Psoas muscle (tissue), 8 donors: ENCODE data around the gene LGR6. TPM values are rescaled to one million over a fixed set of nuclear protein-coding genes. Genes with fewer than 3 reads are reported as not detected.

ENCODE experiments used
- ATAC-seq, 4 donors: fragments of 200-7000 bp; cut with Tn5 transposase; one replicate each; pipeline ENCODE4 v1.9.1; 2020; ENCODE audit warnings: moderate library complexity in 3 of 4, mild to moderate bottlenecking in 2 of 4
- DNase-seq, 2 donors: peaks; one replicate each; pipeline ENCODE4 v3.0.0-alpha.2; 2020
- H3K27ac ChIP-seq: fragments of 200-600 bp; one replicate; pipeline ENCODE4 v1.8.0; 2022
- H3K27me3 ChIP-seq, 3 donors: fragments of 200-600 bp in 1 of 3; one replicate each; pipeline versions ENCODE4 v1.6.1 to v1.8.0; 2013 to 2022; ENCODE audit warnings: low read length in 2 of 3, mild to moderate bottlenecking in 2 of 3, moderate library complexity in 1 of 3; ENCODE audit not compliant: insufficient read depth in 3 of 3
- H3K36me3 ChIP-seq, 2 donors: fragments of 200-600 bp in 1 of 2; one replicate each; pipeline versions ENCODE4 v1.6.1 to v1.8.0; 2013 to 2022; ENCODE audit warnings: low read depth in 1 of 2, mild to moderate bottlenecking in 1 of 2, moderate library complexity in 1 of 2; ENCODE audit not compliant: insufficient read depth in 1 of 2
- H3K4me1 ChIP-seq: fragments of 200-600 bp; one replicate; pipeline ENCODE4 v1.8.0; 2022
- H3K4me3 ChIP-seq: fragments of 200-600 bp; one replicate; pipeline ENCODE4 v1.8.0; 2022; ENCODE audit warnings: mild to moderate bottlenecking
- H3K9me3 ChIP-seq: fragments of 200-600 bp; one replicate; pipeline ENCODE4 v1.8.0; 2022
- CTCF ChIP-seq: fragments of 200-600 bp; IDR thresholded peaks from one replicate; pipeline ENCODE4 v1.8.0; 2022; ENCODE audit warnings: antibody characterized with exemption
- WGBS, 3 donors: extraction: QIAGEN DNeasy Blood & Tissue Kit; methylation state at CpG; one replicate each; pipeline versions ENCODE4 v1.1.6 to v1.1.7; 2013; 5-methylcytosine and 5-hydroxymethylcytosine counted together
- intact Hi-C, 2 donors: fragments of 100-400 bp; cut with DNase I; formaldehyde crosslinking; loops; one replicate each; pipeline versions ENCODE4 v1.11.0 to v1.14.2; 2022
- polyA plus RNA-seq, 3 donors: library from polyadenylated mRNA; stranded (reverse); fragments of 200-250 nt; gene quantifications; one replicate each; pipeline ENCODE4 v1.2.3, GENCODE V29; 2013
- total RNA-seq, 4 donors: library from RNA; stranded (reverse); fragmentation: NEBNext Ultra II Directional in 2 of 4; extraction: Animal tissue kit (Norgen Biotek cat#: 25700) in 2 of 4; gene quantifications; one replicate each; pipeline versions ENCODE4 v1.2.1 to v1.2.4, GENCODE V29; 2021 to 2023
- donor health status: healthy with polysubstance abuse.
- donor health status: DM: no; HTN: no; CAD: no; lungs with moderate emphysema.
- donor health status: Bipolar disorder and iron deficiency.
- donor health status: healthy.
- donor health status: DM: yes; HTN: yes; CAD: no.
- donor health status: DM: no; HTN: no; CAD: no.
- donor health status: DM: no; HTN: no; CAD: no.
- donor health status: DM: yes; HTN: yes; CAD: no.

Gene LGR6
- total and polyA plus RNA-seq, 7 donors: 0.12 to 0.20 (median 0.16) TPM; not detected in 3

DNA sequence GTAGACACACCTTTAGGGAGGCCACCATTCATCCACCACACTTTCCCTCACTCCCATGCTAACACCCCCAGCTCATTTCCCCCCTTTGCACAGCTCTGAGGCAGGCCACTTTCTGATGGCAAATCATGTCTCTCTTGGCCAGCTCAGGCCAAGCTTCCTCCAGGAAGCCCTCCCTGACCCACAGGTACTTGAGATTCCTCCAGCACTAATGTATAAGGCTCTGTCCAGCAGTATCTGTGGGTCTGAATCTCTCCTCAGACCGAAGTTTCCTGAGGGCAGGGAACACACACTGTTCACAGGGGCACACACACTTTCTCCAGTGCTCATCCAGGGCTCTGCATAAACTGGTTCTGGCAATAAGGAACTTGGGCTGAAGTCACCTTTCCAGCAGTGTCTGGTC is 19.2 kb downstream of the LGR6 start:
- Histone ChIP-seq H3K4me1 (no peaks in the 10 kb centered on the region), H3K27ac (no peak overlapping the region), H3K9me3 (no peaks in the 10 kb centered on the region), H3K27me3 (peaks cover 0 to 23% (median 0%) of the 10 kb centered on the region in 3 donors), H3K36me3 (no peaks in the 10 kb centered on the region), H3K4me3 (no peak overlapping the region)
- 77 to 83% (median 78%) methylated on average over 1 of the region's 1 CpG for WGBS, 3 donors
- intact Hi-C loops: no loop called here
- DNase-seq (no peak), ATAC-seq (no peak)
- TF ChIP-seq CTCF: no peak

- TF ChIP-seq CTCF: no peak
- H3K9me3 ChIP-seq: no peaks in the 10 kb centered on the region
- intact Hi-C loops: no loop called here
- peaks cover 0 to 23% (median 0%) of the 10 kb centered on the region in 3 donors for H3K27me3 ChIP-seq
- peak overlapping the region; percentile 30 for H3K4me3 ChIP-seq
- 34 to 40% (median 39%) methylated on average over 8 of the region's 8 CpGs for WGBS, 3 donors
- ATAC-seq (no peak), DNase-seq (no peak)
- H3K27ac ChIP-seq: no peak overlapping the region
- no peaks in the 10 kb centered on the region for H3K36me3 ChIP-seq
- no peaks in the 10 kb centered on the region for H3K4me1 ChIP-seq
Measured at GRCh38 chr1:202213361-202214088, 19.9 kb downstream of the LGR6 start.

DNA sequence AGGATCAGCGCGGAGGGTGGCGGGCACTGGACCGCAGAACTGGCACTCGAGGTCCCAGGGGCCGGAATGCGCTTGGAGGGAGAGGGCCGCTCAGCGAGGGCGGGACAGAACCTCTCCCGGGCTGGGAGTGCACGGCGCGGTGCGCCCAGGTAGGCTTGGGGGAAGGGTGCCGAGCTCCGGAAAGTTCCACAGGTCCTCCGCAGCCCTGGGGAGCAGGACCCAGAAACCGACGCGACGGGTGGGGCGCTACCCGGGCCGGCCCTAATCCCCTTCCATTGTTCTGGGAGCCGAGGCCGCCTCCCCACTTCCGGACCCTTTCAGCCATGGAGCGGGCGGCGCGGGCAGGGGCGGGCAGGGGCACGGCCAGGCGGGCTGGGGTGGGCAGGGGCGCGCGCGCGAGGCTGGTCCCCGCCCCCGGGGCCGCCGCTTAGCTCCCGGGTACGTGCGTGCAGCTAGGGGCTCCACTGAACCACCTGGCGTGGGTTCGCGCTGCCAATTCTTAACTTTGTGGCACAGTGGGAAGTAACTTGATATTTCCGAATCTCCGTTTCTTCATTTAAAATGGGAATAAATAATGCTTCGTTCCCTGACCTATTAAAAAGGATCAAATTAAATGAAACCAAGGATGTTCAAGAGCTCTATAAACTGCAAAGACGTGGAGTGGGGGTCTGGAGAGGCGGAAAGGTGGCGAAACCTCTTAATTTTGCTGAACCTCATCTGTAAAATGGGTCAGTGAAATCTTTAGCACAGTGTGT is 20.7 kb downstream of the LGR6 start:
- peaks cover 0 to 23% (median 0%) of the 10 kb centered on the region in 3 donors for H3K27me3 ChIP-seq
- no peak for TF ChIP-seq CTCF
- DNase-seq: no peak
- intact Hi-C loops: no loop called here
- no peaks in the 10 kb centered on the region for H3K4me1 ChIP-seq
- no peak for ATAC-seq
- no peaks in the 10 kb centered on the region for H3K9me3 ChIP-seq
- no peaks in the 10 kb centered on the region for H3K36me3 ChIP-seq
- WGBS, 3 donors: 5 to 7% (median 7%) methylated on average over 42 to 56 of the region's 56 CpGs
- H3K4me3 ChIP-seq: peak overlapping the region; percentile 30
- H3K27ac ChIP-seq: no peak overlapping the region

GRCh38 chr1:202215472-202216130 is 22.0 kb downstream of the LGR6 start:
- no peak for ATAC-seq
- Histone ChIP-seq H3K4me1 (no peaks in the 10 kb centered on the region), H3K9me3 (no peaks in the 10 kb centered on the region), H3K27ac (no peak overlapping the region), H3K27me3 (peaks cover 0 to 23% (median 0%) of the 10 kb centered on the region in 3 donors), H3K36me3 (no peaks in the 10 kb centered on the region), H3K4me3 (no peak overlapping the region)
- intact Hi-C loops: no loop called here
- no peak for DNase-seq
- no peak for TF ChIP-seq CTCF
- WGBS, 3 donors: 78 to 81% (median 80%) methylated on average over 10 of the region's 10 CpGs
